Measurements from ENCODE around the gene HBZ. TPM values are rescaled to one million over a fixed set of nuclear protein-coding genes. Genes with fewer than 3 reads are reported as not detected.

The HBZ gene
- total and polyA plus RNA-seq, 2 of the 8 experiments (the other 6 are each of a cell fraction or from before 2014, with no cell fraction given), result 0.12 TPM; not detected in 1

- H3K79me2 ChIP-seq (ENCODE audit: control insufficient read depth in 1 of 2, insufficient read depth in 2 of 2, low read length in 2 of 2), result peaks cover 0 to 19% of the 10 kb centered on the region in 2 experiments; a peak in 2 of 4 replicates
- TF ChIP-seq ZNF274 (IDR thresholded peaks at IDR 0.05; ENCODE audit: borderline replicate concordance, extremely low read depth, low read length), result no peak
- TF ChIP-seq MAX (IDR thresholded peaks at IDR 0.05), result no peak
- no peak for TF ChIP-seq RFX5 (IDR thresholded peaks at IDR 0.05; ENCODE audit: borderline replicate concordance, low read depth, low read length)
Observed at GRCh38 chr16:130533-131173, 21.8 kb upstream of the HBZ start.

More at GRCh38 chr16:130533-131173, 21.8 kb upstream of the HBZ start:
- no peak overlapping the region for H3K14ac ChIP-seq (ENCODE audit: insufficient read length)
- H3K23me2 ChIP-seq (ENCODE audit: low read depth, low read length), result no peaks in the 10 kb centered on the region
- FAIRE-seq, result no peak
- no peak overlapping the region for H4K5ac ChIP-seq (ENCODE audit: insufficient read length, low read depth, low read length)
- no peak overlapping the region for H2BK20ac ChIP-seq (ENCODE audit: low read length)
- no peak overlapping the region for H2BK120ac ChIP-seq (replicated peaks; ENCODE audit: low read depth, low read length)
- no peak overlapping the region for H4K91ac ChIP-seq (replicated peaks; ENCODE audit: insufficient read length, low read length)
- H3K27ac ChIP-seq (ENCODE audit: low read depth, low read length), result no peak overlapping the region
- H3K56ac ChIP-seq (replicated peaks; ENCODE audit: insufficient read length, low read depth, low read length), result no peak overlapping the region
- H4K8ac ChIP-seq (ENCODE audit: extremely low read depth, insufficient read depth, low read length), result no peak overlapping the region
- H3K9ac ChIP-seq (replicated peaks in 1 of 4; ENCODE audit: extremely low read depth in 1 of 4, low read depth in 3 of 4, low read length in 3 of 4), result no peak overlapping the region
- no peak overlapping the region for H2BK12ac ChIP-seq (ENCODE audit: low read depth, low read length)
- H3K4ac ChIP-seq (replicated peaks; ENCODE audit: insufficient read length, low read depth, low read length), result no peak overlapping the region
- no peak overlapping the region for H3K18ac ChIP-seq (ENCODE audit: extremely low read depth, low read length)
- H2AK5ac ChIP-seq (ENCODE audit: low read depth, low read length), result no peak overlapping the region
- CTCF ChIA-PET (ENCODE audit: partially characterized antibody), result interaction anchor here (1.9 to 3.5 kb wide), 3 partner anchors 13 to 24 kb away, joined by 4 to 17 read pairs (median 17); no protein-coding TSS in a partner anchor
- no peak overlapping the region for H3K4me2 ChIP-seq (ENCODE audit: insufficient read depth in 1 of 2, low read depth in 2 of 2, low read length in 2 of 2)
- H2BK15ac ChIP-seq (ENCODE audit: low read length), result no peak overlapping the region
- H3K23ac ChIP-seq (ENCODE audit: insufficient read length), result no peak overlapping the region
- H3K36me3 ChIP-seq (ENCODE audit: control insufficient read depth in 2 of 4, insufficient read depth in 4 of 4, low read length in 3 of 4), result no peaks in the 10 kb centered on the region; a peak in 2 of 8 replicates
- no peaks in the 10 kb centered on the region for H3K4me1 ChIP-seq (replicated peaks in 1 of 4; ENCODE audit: control insufficient read depth in 3 of 4, insufficient read depth in 4 of 4, low read length in 3 of 4)
- DNase-seq (ENCODE audit: low read depth in 1 of 2, low spot score in 2 of 2), result no peak
- peaks cover 2% of the 10 kb centered on the region for H3K79me1 ChIP-seq (ENCODE audit: low read depth, low read length)
- POLR2A ChIA-PET (ENCODE audit: partially characterized antibody), result no interaction called here
- H3K4me3 ChIP-seq (ENCODE audit: extremely low read depth in 1 of 4, insufficient read depth in 2 of 4, low read depth in 3 of 4, low read length in 4 of 4), result no peak overlapping the region
- no peak overlapping the region for H2BK5ac ChIP-seq (ENCODE audit: low read depth, low read length)
- no peaks in the 10 kb centered on the region for H3K9me3 ChIP-seq (ENCODE audit: insufficient read depth in 2 of 2, low read depth in 1 of 2, low read length in 1 of 2)
- no peaks in the 10 kb centered on the region for H4K20me1 ChIP-seq (replicated peaks in 1 of 2; ENCODE audit: control insufficient read depth in 1 of 2, insufficient read depth in 2 of 2, low read length in 2 of 2)
- 95% methylated on average over 15 of the region's 15 CpGs; no CpG with 5 or more reads in 1 of the 2 experiments for WGBS, 2 experiments (ENCODE audit: extremely low coverage in 1 of 2, insufficient coverage in 1 of 2, insufficient read length in 1 of 2, insufficient replicate concordance in 2 of 2, low coverage in 1 of 2, low lambda C conversion rate in 2 of 2, missing lambda C conversion rate in 1 of 2)
- H2AFZ ChIP-seq (ENCODE audit: low read length), result no peak overlapping the region
- no peaks in the 10 kb centered on the region for H3K27me3 ChIP-seq (replicated peaks in 1 of 4; ENCODE audit: control insufficient read depth in 3 of 4, extremely low read depth in 1 of 4, insufficient read depth in 3 of 4, low read length in 3 of 4)
